ENCODE data around the gene KLK13. TPM values are rescaled to one million over a fixed set of nuclear protein-coding genes. Genes with fewer than 3 reads are reported as not detected.

Gene KLK13
- total RNA-seq, 1 donor from 2014 or later: not detected

DNA sequence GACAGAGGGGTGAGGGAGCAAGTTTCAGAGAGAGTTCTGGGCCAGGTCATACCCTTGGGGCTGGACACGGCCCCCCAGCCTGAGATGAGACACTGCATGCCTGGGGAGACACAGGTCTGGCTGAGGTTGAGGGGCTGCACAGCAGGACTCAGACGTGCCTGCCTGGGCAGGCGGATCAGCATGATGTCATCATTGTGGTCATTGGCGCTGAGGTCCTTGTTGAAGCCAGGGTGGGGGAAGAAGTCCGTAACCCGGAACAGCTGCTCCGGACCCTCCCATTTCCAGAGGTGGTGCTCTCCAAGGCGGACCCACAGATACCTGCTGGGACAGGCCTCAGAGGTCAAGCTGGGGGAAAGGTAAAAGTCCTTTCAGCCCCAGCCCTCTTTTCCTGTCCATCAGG is 58.5 kb downstream of the KLK13 start:
- H3K4me3 ChIP-seq: no peak overlapping the region
- intact Hi-C loops (cut with DNase I): no loop called here
- ATAC-seq: no peak

More for the DNA sequence above, 58.5 kb downstream of the KLK13 start:
- Histone ChIP-seq H3K27me3 (peaks cover 20% of the 10 kb centered on the region), H3K27ac (no peak overlapping the region), H3K9me3 (no peaks in the 10 kb centered on the region), H3K36me3 (no peaks in the 10 kb centered on the region), H3K4me1 (no peaks in the 10 kb centered on the region)
- DNase-seq: no peak
- TF ChIP-seq, protein P1, sequence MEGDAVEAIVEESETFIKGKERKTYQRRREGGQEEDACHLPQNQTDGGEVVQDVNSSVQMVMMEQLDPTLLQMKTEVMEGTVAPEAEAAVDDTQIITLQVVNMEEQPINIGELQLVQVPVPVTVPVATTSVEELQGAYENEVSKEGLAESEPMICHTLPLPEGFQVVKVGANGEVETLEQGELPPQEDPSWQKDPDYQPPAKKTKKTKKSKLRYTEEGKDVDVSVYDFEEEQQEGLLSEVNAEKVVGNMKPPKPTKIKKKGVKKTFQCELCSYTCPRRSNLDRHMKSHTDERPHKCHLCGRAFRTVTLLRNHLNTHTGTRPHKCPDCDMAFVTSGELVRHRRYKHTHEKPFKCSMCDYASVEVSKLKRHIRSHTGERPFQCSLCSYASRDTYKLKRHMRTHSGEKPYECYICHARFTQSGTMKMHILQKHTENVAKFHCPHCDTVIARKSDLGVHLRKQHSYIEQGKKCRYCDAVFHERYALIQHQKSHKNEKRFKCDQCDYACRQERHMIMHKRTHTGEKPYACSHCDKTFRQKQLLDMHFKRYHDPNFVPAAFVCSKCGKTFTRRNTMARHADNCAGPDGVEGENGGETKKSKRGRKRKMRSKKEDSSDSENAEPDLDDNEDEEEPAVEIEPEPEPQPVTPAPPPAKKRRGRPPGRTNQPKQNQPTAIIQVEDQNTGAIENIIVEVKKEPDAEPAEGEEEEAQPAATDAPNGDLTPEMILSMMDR (IDR thresholded peaks at IDR 0.05): no peak

Other genes with a start within 250 kb of the KLK13 start
- 1.7 TPM for gene KLK1, start 241.3 kb downstream of the KLK13 start, total RNA-seq
- not detected for gene KLK15, start 231.5 kb downstream of the KLK13 start, total RNA-seq
- gene KLK3, start 210.2 kb downstream of the KLK13 start, total RNA-seq: not detected
- not detected for gene KLK2, start 191.7 kb downstream of the KLK13 start, total RNA-seq
- gene KLK4, start 153.7 kb downstream of the KLK13 start, total RNA-seq: not detected
- not detected for gene KLK5, start 112.1 kb downstream of the KLK13 start, total RNA-seq
- gene KLK6, start 95.5 kb downstream of the KLK13 start, total RNA-seq: not detected
- gene KLK7, start 81.2 kb downstream of the KLK13 start, total RNA-seq: 0.41 TPM
- not detected for gene KLK8, start 63.5 kb downstream of the KLK13 start, total RNA-seq
- 4.7 TPM for gene KLK10, start 45.4 kb downstream of the KLK13 start, total RNA-seq
- gene KLK11, start 38.5 kb downstream of the KLK13 start, total RNA-seq: 10.8 TPM
- not detected for gene KLK12, start 30.1 kb downstream of the KLK13 start, total RNA-seq
- gene KLK14, start 17.8 kb upstream of the KLK13 start, total RNA-seq: not detected
- 8.5 TPM for gene CTU1, start 43.3 kb upstream of the KLK13 start, total RNA-seq
- 14.5 TPM for gene SIGLEC9, start 59.8 kb upstream of the KLK13 start, total RNA-seq
- gene SIGLEC7, start 77.2 kb upstream of the KLK13 start, total RNA-seq: 11.0 TPM
- 20.7 TPM for gene CD33, start 160.0 kb upstream of the KLK13 start, total RNA-seq
- not detected for gene SIGLECL1, start 186.0 kb upstream of the KLK13 start, total RNA-seq
- gene IGLON5, start 246.6 kb upstream of the KLK13 start, total RNA-seq: not detected